GM12878 (cell line): Measurements from ENCODE around the gene LIPM. TPM values are rescaled to one million over a fixed set of nuclear protein-coding genes. Genes with fewer than 3 reads are reported as not detected.
A peak's percentile ranks its signal among the peaks of the same experiment; 100 is the strongest.

Experiments used
- ATAC-seq: fragments of 200-7000 bp; cut with Tn5 transposase; 3 replicates; pipeline ENCODE4 v1.9.1; 2020; ENCODE audit warnings: mild to moderate bottlenecking, moderate library complexity
- BruUV-seq: library from RNA; stranded (reverse); fragments of 400-500 nt; replicated peaks from 2 replicates; lab custom pipeline; 2021; lab: Mats Ljungman, UMichigan
- CTCF ChIA-PET: fragments of 300-600 bp; sonication (Branson Sonifier 250); formaldehyde crosslinking; extraction: SDS; loops from one replicate; lab custom pipeline; 2021; ENCODE audit warnings: inconsistent platforms; lab: Yijun Ruan, JAX
- POLR2A ChIA-PET: fragments of 350-600 bp; formaldehyde crosslinking; extraction: SDS; loops from one replicate; lab custom pipeline; 2021; ENCODE audit warnings: inconsistent platforms; lab: Charles Lee
- RAD21 ChIA-PET: fragments of 300-600 bp; sonication (Branson Sonifier 250); formaldehyde crosslinking; loops from one replicate; lab custom pipeline; 2023; ENCODE audit warnings: antibody characterized with exemption; ENCODE audit not compliant: unreplicated experiment; lab: Charles Lee
- SMC1A ChIA-PET: fragments of 300-600 bp; sonication (Branson Sonifier 250); formaldehyde crosslinking; loops from one replicate; lab custom pipeline; 2023; ENCODE audit not compliant: unreplicated experiment, uncharacterized antibody; lab: Charles Lee
- DNase-seq: peaks from one replicate; pipeline ENCODE4 v3.0.0-alpha.2; 2011; ENCODE audit warnings: low read depth, low spot score
- FAIRE-seq: peaks from 3 replicates; lab custom pipeline; 2011; peaks lifted over from hg19 to GRCh38; lab: Jason Lieb, UNC
- H2AFZ ChIP-seq: 2 replicates; pipeline ENCODE4 v1.6.0; 2011; ENCODE audit warnings: low read depth, low read length, control low read depth; ENCODE audit not compliant: control insufficient read depth
- H3K27ac ChIP-seq: 2 replicates; pipeline ENCODE4 v1.5.1; 2011; ENCODE audit warnings: control low read depth; ENCODE audit not compliant: control insufficient read depth, insufficient read depth
- H3K27me3 ChIP-seq, 2 experiments: replicated peaks in 1 of 2; 2 replicates each; pipeline versions ENCODE4 v1.6.0 to v1.6.1; 2011; ENCODE audit warnings: low read length in 1 of 2; ENCODE audit not compliant: control insufficient read depth in 2 of 2, insufficient read depth in 2 of 2
- H3K36me3 ChIP-seq, 2 experiments: 2 replicates each; pipeline ENCODE4 v1.5.1; 2011; ENCODE audit warnings: low read length in 1 of 2; ENCODE audit not compliant: control insufficient read depth in 2 of 2, insufficient read depth in 2 of 2
- H3K4me1 ChIP-seq: 2 replicates; pipeline ENCODE4 v1.6.1; 2011; ENCODE audit warnings: mild to moderate bottlenecking, low read length, moderate library complexity, mixed read lengths; ENCODE audit not compliant: control insufficient read depth, insufficient read depth
- H3K4me2 ChIP-seq: 2 replicates; pipeline ENCODE4 v1.6.0; 2011; ENCODE audit warnings: control low read depth; ENCODE audit not compliant: control insufficient read depth, insufficient read depth
- H3K4me3 ChIP-seq: fragments of 200-600 bp; sonication (generic); 2 replicates; pipeline ENCODE4 v1.5.1; 2016
- H3K79me2 ChIP-seq: 2 replicates; pipeline ENCODE4 v1.6.0; 2011; ENCODE audit warnings: low read length; ENCODE audit not compliant: control insufficient read depth, insufficient read depth
- H3K9ac ChIP-seq: 2 replicates; pipeline ENCODE4 v1.8.0; 2011; ENCODE audit warnings: low read length, control low read depth, mixed read lengths; ENCODE audit not compliant: control insufficient read depth, insufficient read depth
- H3K9me3 ChIP-seq: replicated peaks from 3 replicates; pipeline ENCODE4 v1.5.1; 2011; ENCODE audit warnings: mild to moderate bottlenecking, low read length; ENCODE audit not compliant: control insufficient read depth, insufficient read depth
- H4K20me1 ChIP-seq: 2 replicates; pipeline ENCODE4 v1.6.0; 2011; ENCODE audit not compliant: control insufficient read depth, insufficient read depth
- CEBPB ChIP-seq, 2 experiments: fragments of 150-350 bp in 1 of 2; IDR thresholded peaks; 2 replicates each; pipeline ENCODE4 v1.6.1; 2012 to 2014; ENCODE audit warnings: low read depth in 2 of 2, low read length in 2 of 2, borderline replicate concordance in 1 of 2, inconsistent platforms in 1 of 2
- EED ChIP-seq: sonication (generic); IDR thresholded peaks from 2 replicates; pipeline ENCODE4 v1.6.1; 2016; ENCODE audit warnings: antibody characterized with exemption, low read depth
- ETV6 ChIP-seq, 2 experiments: fragments of 450-650 bp in 1 of 2; IDR thresholded peaks in 1 of 2; conservative IDR thresholded peaks in 1 of 2; 2 replicates each; pipeline ENCODE4 v1.6.1; 2014; ENCODE audit warnings: antibody characterized with exemption in 1 of 2, borderline replicate concordance in 1 of 2, low read depth in 1 of 2, mild to moderate bottlenecking in 1 of 2, moderate library complexity in 1 of 2
- RUNX3 ChIP-seq: IDR thresholded peaks from 2 replicates; pipeline ENCODE4 v1.6.1; 2012; ENCODE audit warnings: low read length, inconsistent platforms
- WRNIP1 ChIP-seq: IDR thresholded peaks from 2 replicates; pipeline ENCODE4 v1.6.1; 2011; ENCODE audit warnings: low read depth, low read length, improper control_type of control experiment, borderline replicate concordance
- WGBS: methylation state at CpG from one replicate; pipeline ENCODE4 v1.1.6; 2016; ENCODE audit warnings: low lambda C conversion rate; ENCODE audit not compliant: insufficient replicate concordance, insufficient coverage; ENCODE audit errors: missing lambda C conversion rate; 5-methylcytosine and 5-hydroxymethylcytosine counted together
- in situ Hi-C: fragments of 300-500 bp; cut with MboI; formaldehyde crosslinking; loops from 9 replicates; pipeline ENCODE4 v1.14.3; 2018; ENCODE audit warnings: mixed read lengths
- intact Hi-C: fragments of 100-400 bp; cut with micrococcal nuclease; formaldehyde crosslinking; loops from one replicate; pipeline ENCODE4 v1.14.2; 2022; ENCODE audit not compliant: unreplicated experiment
- polyA plus RNA-seq, 11 experiments: library from polyadenylated mRNA; depleted of rRNA in 4 of 11; unstranded in 6 of 11; stranded (reverse) in 5 of 11; fragments of >200 nt; fragmentation: Nextera tagmentation in 4 of 11; fragmentation: Illumina TruSeq in 1 of 11; extraction: Ambion mirVana in 4 of 11; extraction: Trizol in 1 of 11; gene quantifications; 1 replicate in 1 of 11; 2 replicates in 10 of 11; pipeline versions ENCODE4 v1.2.1 to v1.2.3, GENCODE V29; 2011 to 2016; ENCODE audit warnings: inconsistent platforms in 2 of 11, missing spikeins in 2 of 11, low read depth in 1 of 11
- total RNA-seq, 4 experiments: library from RNA; depleted of rRNA in 3 of 4; stranded (reverse); fragments of >200 nt in 3 of 4; fragmentation: Illumina TruSeq in 1 of 4; extraction: Trizol in 1 of 4; gene quantifications; 2 replicates each; pipeline versions ENCODE4 v1.2.1 to v1.2.3, GENCODE V29; 2013 to 2021

LIPM gene
- total and polyA plus RNA-seq, 10 of the 15 experiments (the other 5 are each of a cell fraction or from before 2014, with no cell fraction given), result not detected

- H3K4me3 ChIP-seq, result no peak overlapping the region
- no peak overlapping the region for H3K4me2 ChIP-seq
- H3K9ac ChIP-seq, result no peak overlapping the region
- 0 out of 4 replicates have a peak, but pooled peaks of 1 of the 2 experiments have one; percentile 16 for TF ChIP-seq CEBPB (IDR thresholded peaks at IDR 0.05; ENCODE audit: borderline replicate concordance in 1 of 2, low read depth in 2 of 2, low read length in 2 of 2)
- 0 out of 4 replicates have a peak, but pooled peaks of 1 of the 2 experiments have one; percentile 27 for TF ChIP-seq ETV6 (conservative IDR thresholded peaks at IDR 0.05 in 1 of 2, IDR thresholded peaks at IDR 0.05 in 1 of 2; ENCODE audit: borderline replicate concordance in 1 of 2, low read depth in 1 of 2)
- peak; percentile 64 for TF ChIP-seq RUNX3
- TF ChIP-seq EED, result peak; percentile 30; the same call in 1 of the 2 replicates
- TF ChIP-seq WRNIP1, result no peak
- TF ChIP-seq, all 136 proteins: peak for 4
- no peaks in the 10 kb centered on the region for H4K20me1 ChIP-seq
- no peaks in the 10 kb centered on the region for H3K36me3 ChIP-seq
- in situ Hi-C loops (no loop called here), intact Hi-C loops (loop anchor here (1.0 to 5.0 kb wide), 3 partner anchors 35 to 227 kb away; no protein-coding TSS in a partner anchor)
- no TSS peak for BruUV-seq
- no peak overlapping the region for H3K27ac ChIP-seq
- RAD21 ChIA-PET, result interaction anchor here (2.1 kb wide), 1 partner anchor 64 kb away, joined by 7 read pairs; no protein-coding TSS in a partner anchor
- FAIRE-seq (peak; percentile 87), DNase-seq (peak; percentile 4), ATAC-seq (peak; percentile 74)
- peak overlapping the region; percentile 25 for H2AFZ ChIP-seq
- POLR2A ChIA-PET, result no interaction called here
- peaks cover 7% of the 10 kb centered on the region; the same call in 1 of the 2 replicates for H3K4me1 ChIP-seq
- SMC1A ChIA-PET, result no interaction called here
- CTCF ChIA-PET, result interaction anchor here (0.6 to 1.6 kb wide), 3 partner anchors 17 to 64 kb away, joined by 3 to 7 read pairs (median 4); no protein-coding TSS in a partner anchor
- H3K9me3 ChIP-seq, result no peaks in the 10 kb centered on the region
- WGBS, result 70% methylated on average over 4 of the region's 4 CpGs
- H3K27me3 ChIP-seq, result no peaks in the 10 kb centered on the region
- H3K79me2 ChIP-seq, result no peaks in the 10 kb centered on the region
Measured at GRCh38 chr10:88792661-88793060, 9.9 kb upstream of the LIPM start.
